Measurements from ENCODE around the gene IRF2BP1. TPM values are rescaled to one million over a fixed set of nuclear protein-coding genes. Genes with fewer than 3 reads are reported as not detected.

The IRF2BP1 gene
- polyA plus RNA-seq, 3 donors: 2.0 to 3.9 (median 2.1) TPM

DNA sequence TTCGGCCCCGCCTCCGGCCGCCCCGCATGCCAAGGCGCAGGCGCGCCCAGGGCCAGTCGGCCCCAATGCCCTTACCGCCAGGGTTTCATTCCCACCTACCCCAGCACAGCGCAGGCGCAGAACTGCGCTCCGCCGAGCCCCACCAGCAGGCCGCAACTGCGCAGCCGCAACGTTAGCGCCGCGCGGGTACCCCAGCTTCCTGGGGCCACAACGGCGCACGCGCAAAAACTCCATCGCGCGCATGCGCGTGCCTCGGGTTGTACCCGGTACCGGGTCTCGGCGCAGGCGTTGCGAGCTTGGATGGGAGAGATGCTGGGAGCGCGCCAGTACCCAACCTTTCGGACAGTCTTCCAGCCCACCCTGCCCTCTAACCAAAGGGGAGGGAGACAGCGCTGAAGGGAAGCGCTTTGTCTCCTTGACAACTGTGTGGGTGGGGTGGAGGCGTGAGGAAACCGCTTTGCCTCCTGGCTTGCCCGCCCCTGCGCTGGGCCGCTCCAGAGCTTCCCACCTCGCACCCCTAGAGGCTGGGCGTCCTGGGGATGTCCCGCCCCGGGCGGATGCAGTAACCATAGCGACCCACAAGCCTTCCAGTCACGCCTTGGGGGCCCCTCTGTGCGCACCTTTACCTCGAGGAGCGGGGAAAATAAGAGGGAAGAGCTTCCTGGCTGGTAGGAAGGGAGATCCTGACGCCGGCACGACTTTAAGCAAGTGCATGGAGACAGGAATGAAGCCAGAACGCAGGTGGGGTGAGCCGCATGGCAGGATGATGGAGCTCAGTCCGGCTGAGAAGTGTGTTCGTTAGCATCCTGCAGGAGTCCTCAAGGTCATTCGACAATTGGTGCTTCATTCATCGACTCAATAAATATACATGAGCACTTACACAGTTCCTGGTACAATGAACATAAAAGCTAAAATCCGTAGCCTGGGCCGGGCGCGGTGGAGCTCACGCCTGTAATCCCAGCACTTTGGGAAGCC, 17.0 kb upstream of the IRF2BP1 start:
- peaks cover 14 to 29% of the 10 kb centered on the region in 2 donors for H3K36me3 ChIP-seq (replicated peaks in 1 of 2; ENCODE audit: control insufficient read depth in 1 of 2, insufficient read depth in 2 of 2, low read length in 2 of 2)
- no peaks in the 10 kb centered on the region for H3K27me3 ChIP-seq (ENCODE audit: control insufficient read depth in 2 of 2, insufficient read depth in 2 of 2, low read length in 2 of 2)
- intact Hi-C loops (cut with micrococcal nuclease): loop anchor here (2.0 to 5.0 kb wide), 3 partner anchors 16 to 41 kb away; partner anchors contain the start of genes FOXA3 (in 1 of the 2), IRF2BP1 (in 1 of the 2) and SYMPK (in 1 of the 2)
- TF ChIP-seq, protein P1, sequence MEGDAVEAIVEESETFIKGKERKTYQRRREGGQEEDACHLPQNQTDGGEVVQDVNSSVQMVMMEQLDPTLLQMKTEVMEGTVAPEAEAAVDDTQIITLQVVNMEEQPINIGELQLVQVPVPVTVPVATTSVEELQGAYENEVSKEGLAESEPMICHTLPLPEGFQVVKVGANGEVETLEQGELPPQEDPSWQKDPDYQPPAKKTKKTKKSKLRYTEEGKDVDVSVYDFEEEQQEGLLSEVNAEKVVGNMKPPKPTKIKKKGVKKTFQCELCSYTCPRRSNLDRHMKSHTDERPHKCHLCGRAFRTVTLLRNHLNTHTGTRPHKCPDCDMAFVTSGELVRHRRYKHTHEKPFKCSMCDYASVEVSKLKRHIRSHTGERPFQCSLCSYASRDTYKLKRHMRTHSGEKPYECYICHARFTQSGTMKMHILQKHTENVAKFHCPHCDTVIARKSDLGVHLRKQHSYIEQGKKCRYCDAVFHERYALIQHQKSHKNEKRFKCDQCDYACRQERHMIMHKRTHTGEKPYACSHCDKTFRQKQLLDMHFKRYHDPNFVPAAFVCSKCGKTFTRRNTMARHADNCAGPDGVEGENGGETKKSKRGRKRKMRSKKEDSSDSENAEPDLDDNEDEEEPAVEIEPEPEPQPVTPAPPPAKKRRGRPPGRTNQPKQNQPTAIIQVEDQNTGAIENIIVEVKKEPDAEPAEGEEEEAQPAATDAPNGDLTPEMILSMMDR (IDR thresholded peaks at IDR 0.05): no peak
- peaks cover 14% of the 10 kb centered on the region for H4K20me1 ChIP-seq (ENCODE audit: insufficient read depth, low read length)
- WGBS (ENCODE audit: insufficient coverage): 4% methylated on average over 54 of the region's 73 CpGs
- peak; percentile 97 to 98 (median 98) for DNase-seq
- H3K4me3 ChIP-seq (replicated peaks in 1 of 3; ENCODE audit: low read depth in 2 of 3, low read length in 3 of 3): peak overlapping the region; percentile 67 to 94 (median 93)
- H3K4me2 ChIP-seq (replicated peaks; ENCODE audit: extremely low read depth, low read length, poor library complexity, severe bottlenecking): peak overlapping the region; percentile 97
- peak overlapping the region; percentile 98 for H2AFZ ChIP-seq (ENCODE audit: insufficient read depth, low read depth, low read length, poor library complexity, severe bottlenecking)
- H3K27ac Mint-ChIP-seq: peak overlapping the region; percentile 37 to 92 (median 83)
- H3K79me2 ChIP-seq (ENCODE audit: insufficient read depth, low read length): peaks cover 18% of the 10 kb centered on the region
- no peaks in the 10 kb centered on the region for H3K9me3 ChIP-seq (replicated peaks in 1 of 2; ENCODE audit: control insufficient read depth in 1 of 2, insufficient read depth in 1 of 2, low read length in 2 of 2)
- H3K9ac ChIP-seq (ENCODE audit: insufficient read depth, low read length, poor library complexity, severe bottlenecking): peak overlapping the region; percentile 72
- peaks cover 0 to 3% (median 0%) of the 10 kb centered on the region in 7 donors for H3K9me3 Mint-ChIP-seq
- H3K4me1 ChIP-seq (ENCODE audit: control insufficient read depth in 1 of 2, insufficient read depth in 2 of 2, low read length in 2 of 2): peaks cover 19 to 31% of the 10 kb centered on the region in 2 donors
- peaks cover 23 to 31% of the 10 kb centered on the region in 2 donors for H3K36me3 Mint-ChIP-seq
- H3K4me3 Mint-ChIP-seq: peak overlapping the region; percentile 80 to 95
- H3K27ac ChIP-seq (ENCODE audit: low read depth in 1 of 2, low read length in 2 of 2): peak overlapping the region; percentile 75 to 79
- peaks cover 21% of the 10 kb centered on the region for H3K4me1 Mint-ChIP-seq
- peaks cover 7 to 23% (median 23%) of the 10 kb centered on the region in 3 donors for H3K27me3 Mint-ChIP-seq (ENCODE audit: low read depth in 3 of 3)

DNA sequence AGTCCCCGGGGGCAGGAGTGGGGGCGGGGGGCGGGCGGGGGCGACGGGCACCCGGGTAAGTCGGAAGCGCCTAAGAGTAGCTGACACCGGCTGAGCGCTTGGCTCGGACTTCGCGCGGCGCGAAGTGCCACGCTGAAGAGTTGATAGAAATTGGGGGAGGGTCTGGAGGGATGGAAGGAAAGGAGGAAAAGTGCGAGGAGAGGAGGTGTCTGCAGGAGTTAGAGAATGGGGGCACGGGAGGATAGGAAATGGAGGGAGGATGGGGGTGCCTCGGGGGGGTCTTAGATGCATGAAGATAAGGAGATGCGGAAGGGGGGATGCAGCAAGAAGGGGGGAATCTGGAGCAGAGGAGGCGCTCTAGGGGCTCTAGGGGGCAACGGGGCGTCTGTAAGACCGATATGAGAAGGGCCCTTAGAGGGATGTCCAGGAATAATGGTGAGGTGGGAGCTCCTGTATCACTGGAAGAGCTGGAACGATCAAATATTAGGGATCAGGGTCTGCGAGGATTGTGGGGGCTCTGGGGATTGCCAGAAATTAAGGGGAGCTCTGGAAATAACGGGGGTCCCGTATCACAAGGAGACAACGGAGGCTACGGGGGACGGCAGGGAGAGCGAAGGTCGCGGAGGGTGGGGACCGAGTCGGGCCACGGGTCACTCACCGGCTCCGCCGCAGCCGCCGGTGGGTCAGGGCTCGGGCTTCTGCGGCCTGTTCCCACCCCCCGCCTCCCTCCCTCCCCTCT, 16.1 kb upstream of the IRF2BP1 start, which contains the start of gene MYPOP:
Gene MYPOP (minus strand): TSS at position 702 of the 739 bp plus-strand sequence. CDS start 840 bp downstream, outside the sequence.
- under 1% methylated on average over 36 of the region's 47 CpGs for WGBS (ENCODE audit: insufficient coverage)
- DNase-seq: peak in 1 of 3 donors; percentile 25
- TF ChIP-seq, protein P1 (IDR thresholded peaks at IDR 0.05): no peak
- Mint-ChIP-seq H3K36me3 (peaks cover 23 to 35% of the 10 kb centered on the region in 2 donors), H3K9me3 (peaks cover 0 to 3% (median 0%) of the 10 kb centered on the region in 7 donors), H3K27me3 (ENCODE audit: low read depth in 3 of 3) (peaks cover 7 to 23% (median 23%) of the 10 kb centered on the region in 3 donors), H3K27ac (peak within 1 kb of the TSS; percentile 81 to 95 (median 89)), H3K4me1 (peaks cover 25% of the 10 kb centered on the region), H3K4me3 (peak within 1 kb of the TSS; percentile 94 to 95)
- H3K79me2 ChIP-seq (ENCODE audit: insufficient read depth, low read length): peaks cover 18% of the 10 kb centered on the region
- H3K9ac ChIP-seq (ENCODE audit: insufficient read depth, low read length, poor library complexity, severe bottlenecking): peak within 1 kb of the TSS; percentile 72
- peak within 1 kb of the TSS; percentile 75 to 79 for H3K27ac ChIP-seq (ENCODE audit: low read depth in 1 of 2, low read length in 2 of 2)
- peaks cover 14% of the 10 kb centered on the region for H4K20me1 ChIP-seq (ENCODE audit: insufficient read depth, low read length)
- peak within 1 kb of the TSS; percentile 88 to 94 (median 93) for H3K4me3 ChIP-seq (replicated peaks in 1 of 3; ENCODE audit: low read depth in 2 of 3, low read length in 3 of 3)
- no peaks in the 10 kb centered on the region for H3K9me3 ChIP-seq (replicated peaks in 1 of 2; ENCODE audit: control insufficient read depth in 1 of 2, insufficient read depth in 1 of 2, low read length in 2 of 2)
- H3K27me3 ChIP-seq (ENCODE audit: control insufficient read depth in 2 of 2, insufficient read depth in 2 of 2, low read length in 2 of 2): no peaks in the 10 kb centered on the region
- intact Hi-C loops (cut with micrococcal nuclease): loop anchor here (2.0 to 5.0 kb wide), 3 partner anchors 15 to 40 kb away; partner anchors contain the start of genes FOXA3 (in 1 of the 2), IRF2BP1 (in 1 of the 2) and SYMPK (in 1 of the 2)
- peak within 1 kb of the TSS; percentile 98 for H2AFZ ChIP-seq (ENCODE audit: insufficient read depth, low read depth, low read length, poor library complexity, severe bottlenecking)
- H3K4me2 ChIP-seq (replicated peaks; ENCODE audit: extremely low read depth, low read length, poor library complexity, severe bottlenecking): peak within 1 kb of the TSS; percentile 97
- peaks cover 26 to 37% of the 10 kb centered on the region in 2 donors for H3K4me1 ChIP-seq (ENCODE audit: control insufficient read depth in 1 of 2, insufficient read depth in 2 of 2, low read length in 2 of 2)
- peaks cover 18 to 38% of the 10 kb centered on the region in 2 donors for H3K36me3 ChIP-seq (replicated peaks in 1 of 2; ENCODE audit: control insufficient read depth in 1 of 2, insufficient read depth in 2 of 2, low read length in 2 of 2)

All from CD14-positive monocyte (primary cell).